NCI-H2227 treated with DMSO at 0.1 percent for 48 hours (cell line): ENCODE data around the gene CHD3.

ENCODE experiments used
- DNase-seq: peaks from one replicate; lab custom pipeline; 2025; lab: John Stamatoyannopoulos, UW

The CHD3 gene

DNA sequence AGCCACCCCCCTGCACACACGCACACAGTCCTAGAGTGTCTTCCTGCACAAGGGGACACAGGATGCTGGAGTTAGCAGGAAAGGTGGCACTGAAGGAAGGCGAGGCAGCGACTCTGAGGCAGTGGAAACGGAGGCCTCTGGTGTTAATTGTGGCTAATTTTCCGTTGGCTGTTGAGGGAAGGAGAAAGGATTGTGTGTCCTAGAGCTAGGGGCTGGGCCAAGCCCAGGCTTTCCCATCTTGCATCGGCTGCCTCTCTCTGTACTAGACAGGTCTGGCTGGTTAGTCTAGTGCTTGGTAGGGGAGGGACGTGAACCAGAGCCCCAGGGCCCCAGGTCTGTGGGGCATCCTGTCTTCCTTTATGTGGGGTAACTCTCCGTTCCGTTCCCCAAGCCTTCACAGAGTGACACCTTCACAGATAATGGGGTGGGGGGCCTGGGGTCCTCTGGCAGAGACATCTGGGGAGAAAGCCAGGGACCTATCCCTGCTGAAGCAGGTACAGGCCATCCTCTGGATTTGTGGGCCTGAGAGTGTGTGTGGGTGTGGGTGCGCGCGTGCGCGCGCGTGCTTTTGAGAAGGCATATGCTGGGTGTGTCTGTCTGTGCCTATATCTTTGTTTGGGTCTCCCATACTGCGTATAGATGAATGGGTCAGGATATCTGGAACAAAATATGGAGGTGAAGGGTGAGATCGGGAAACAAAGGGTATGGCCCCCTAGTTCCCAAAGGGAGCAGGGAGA is at the start of gene CHD3:
TSS of gene CHD3 (plus strand) at position 606 of the 737 bp plus-strand sequence. CDS start 212 bp downstream, outside the sequence.
- DNase-seq: no peak

DNA sequence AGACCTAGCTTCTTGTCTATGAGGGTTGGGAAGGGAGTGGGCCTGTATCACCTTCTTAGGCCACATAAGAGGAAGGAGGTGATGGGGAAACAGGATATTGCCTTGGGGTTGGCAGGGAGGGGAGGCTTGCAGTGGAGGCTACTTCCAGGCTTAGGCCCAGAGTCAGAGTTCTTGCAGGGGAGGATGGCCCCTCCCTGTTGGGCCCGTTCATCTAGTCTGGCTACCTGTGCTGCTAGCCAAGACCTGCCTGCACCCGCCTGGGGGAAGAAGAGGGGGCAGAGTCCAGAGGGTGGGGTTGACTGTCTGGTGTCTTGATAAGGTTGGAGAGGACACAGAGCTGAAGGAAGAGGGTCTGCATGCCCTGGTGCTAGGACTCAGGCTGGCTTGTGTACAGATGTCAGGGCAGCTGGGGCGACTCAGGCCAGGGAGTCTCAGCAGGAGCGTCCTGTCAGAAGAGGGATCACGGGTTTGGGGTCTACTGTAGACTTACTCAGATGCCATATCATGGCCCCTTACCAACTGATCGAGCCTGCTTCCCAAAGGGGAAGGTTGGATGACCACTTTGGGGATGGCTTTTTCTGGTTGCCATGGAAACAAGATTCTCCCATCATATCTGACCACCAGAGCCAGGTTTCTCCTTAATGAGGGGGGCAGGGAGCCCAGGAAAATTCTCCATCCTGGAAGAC is 49.3 kb upstream of the CHD3 start:
- DNase-seq: no peak

DNA sequence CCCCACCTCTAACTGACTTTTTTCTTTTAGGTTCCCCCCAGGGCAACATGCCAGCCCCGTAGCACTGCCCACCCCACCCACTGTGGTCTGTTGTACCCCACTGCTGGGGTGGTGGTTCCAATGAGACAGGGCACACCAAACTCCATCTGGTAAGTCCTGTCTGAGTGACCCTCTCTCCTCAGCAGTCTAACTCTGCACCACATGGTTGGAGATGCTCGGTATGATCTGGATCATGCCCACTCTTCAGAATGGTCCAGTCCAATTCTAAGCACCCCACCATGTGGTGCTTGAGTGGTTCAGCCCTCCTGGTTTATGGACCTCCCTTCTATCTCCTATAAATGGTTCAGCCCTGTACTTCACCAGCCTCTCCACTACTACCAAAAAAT is 48.7 kb upstream of the CHD3 start:
- DNase-seq: no peak

DNA sequence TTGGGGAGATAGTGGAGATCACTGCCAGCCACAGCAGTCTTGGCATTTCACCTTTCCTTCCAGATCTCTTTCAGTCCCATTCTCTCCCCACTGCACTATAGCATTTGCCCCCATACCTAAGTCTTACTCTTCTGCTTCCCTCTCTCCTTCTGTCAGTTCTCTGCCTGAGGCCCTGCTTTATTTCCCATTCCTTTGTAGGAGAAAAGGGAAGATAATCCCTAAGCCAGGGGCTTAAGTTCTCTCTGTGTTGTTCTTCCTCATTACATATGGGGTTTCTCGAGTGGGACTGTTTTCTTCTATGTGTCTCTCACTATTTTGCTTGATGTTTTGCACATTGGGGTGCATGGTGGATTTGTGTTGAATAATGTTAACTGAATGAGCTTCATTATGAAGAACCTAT is 48.1 kb upstream of the CHD3 start:
- DNase-seq: no peak

DNA sequence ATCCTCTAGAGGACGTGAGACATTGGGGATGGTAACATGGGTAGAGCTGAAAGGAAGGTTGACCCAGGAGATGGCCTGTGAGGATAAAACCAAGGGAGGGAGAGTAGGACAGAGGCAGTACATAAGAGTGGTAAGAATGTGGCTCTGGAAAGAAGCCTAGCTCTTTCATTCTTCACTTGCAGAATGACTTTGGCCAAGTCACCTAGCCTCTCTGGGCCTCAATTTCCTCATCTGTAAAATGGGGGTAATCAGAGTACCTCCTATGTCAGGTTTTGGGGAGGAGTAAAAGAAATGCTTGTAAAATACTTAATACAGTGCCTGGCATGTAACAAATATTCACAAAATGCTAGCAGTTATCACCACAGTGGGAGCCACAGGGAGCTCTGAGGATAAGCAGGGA is 47.7 kb upstream of the CHD3 start:
- no peak for DNase-seq

DNA sequence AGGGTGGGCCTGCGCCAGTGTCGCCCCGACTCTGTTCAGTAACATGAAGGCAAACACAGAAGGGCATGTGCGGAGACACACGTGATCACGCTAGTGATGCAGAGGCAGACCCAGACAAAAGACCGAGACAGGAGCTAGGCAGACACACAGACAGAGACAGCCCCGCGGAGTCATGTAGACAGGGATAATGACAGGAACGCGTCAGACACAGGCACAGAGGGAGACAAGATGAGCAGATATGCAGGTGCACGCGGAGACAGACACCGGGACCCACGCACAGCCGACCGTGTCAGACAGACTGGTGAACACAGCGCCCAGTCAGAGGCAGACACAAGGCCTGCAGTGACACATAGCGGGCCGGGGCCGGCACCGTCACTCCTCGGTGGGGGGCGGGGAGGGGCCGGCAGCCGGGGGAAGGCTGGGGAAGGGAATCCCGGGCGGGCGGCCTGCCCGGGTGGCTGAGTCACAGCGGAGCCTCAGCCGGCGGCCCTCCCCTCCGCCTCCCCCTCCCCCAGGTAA is 47.1 kb upstream of the CHD3 start:
- DNase-seq: peak; percentile 33

DNA sequence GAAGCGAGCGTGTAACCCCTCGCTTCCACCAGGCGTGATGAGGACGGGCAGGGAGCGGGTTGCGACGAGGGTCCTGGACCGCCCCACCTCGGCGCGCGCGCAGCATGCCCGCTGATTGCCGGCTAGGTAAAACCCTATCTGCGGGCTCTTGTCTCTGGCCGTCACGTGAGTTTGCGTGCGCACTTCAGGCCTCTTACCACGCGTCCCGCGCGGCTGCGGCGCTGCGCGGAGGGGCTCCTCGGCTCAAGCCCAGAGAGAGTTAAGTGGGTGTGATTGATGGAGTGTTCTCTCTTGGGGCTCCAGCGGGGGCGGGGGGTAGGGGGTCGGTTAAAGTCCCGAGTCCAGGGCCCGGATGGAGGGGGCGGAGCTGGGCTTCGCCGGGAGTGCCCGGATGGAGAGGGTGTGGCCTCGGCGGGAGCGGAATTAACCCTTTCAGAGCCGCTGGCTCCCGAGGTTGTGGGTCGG is 46.6 kb upstream of the CHD3 start:
- DNase-seq: peak; percentile 78

DNA sequence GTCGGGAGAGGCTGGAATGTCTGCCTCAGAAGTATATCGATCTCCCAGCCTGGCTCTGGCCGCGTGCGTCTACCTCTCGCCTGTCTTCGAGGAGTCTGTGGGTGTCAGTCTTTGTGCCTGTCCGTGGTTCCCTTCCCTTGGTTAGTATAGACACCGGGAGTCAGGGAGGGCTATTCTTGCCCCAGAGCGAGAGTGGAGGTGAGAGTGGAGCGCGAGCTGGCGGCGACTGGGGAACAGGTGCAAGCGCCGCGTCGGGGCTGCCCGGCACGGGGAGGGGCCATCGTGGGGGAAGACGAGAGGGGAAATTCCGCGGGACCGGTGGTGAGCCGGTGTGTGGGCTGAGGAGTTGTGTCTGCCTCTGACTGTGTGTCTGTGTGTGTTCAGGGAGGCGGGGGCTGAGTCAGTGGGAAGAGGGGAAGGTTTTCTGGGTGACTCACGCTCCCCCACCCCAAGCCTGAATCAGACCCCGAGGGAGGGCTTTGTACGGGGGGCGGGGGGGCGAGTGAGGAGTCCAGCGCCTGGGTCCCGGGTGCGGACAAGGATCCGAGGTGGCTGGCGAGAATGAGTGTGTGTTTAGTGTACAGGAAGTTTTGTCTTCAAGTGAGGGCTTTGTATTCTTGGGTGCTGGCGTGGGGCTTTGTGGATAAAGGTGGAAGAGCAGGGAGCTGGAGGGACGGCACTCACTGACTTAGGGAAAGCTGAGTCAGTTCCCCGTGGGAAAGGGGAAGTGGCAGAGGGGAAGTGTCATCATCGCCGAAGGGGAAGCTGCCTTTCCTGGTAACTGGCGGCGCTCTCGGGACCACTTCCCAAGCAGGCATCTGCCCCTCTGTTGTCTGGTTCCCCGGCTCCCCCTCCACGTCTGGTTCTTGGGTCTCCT is 46.0 kb upstream of the CHD3 start:
- peak; percentile 14 for DNase-seq

DNA sequence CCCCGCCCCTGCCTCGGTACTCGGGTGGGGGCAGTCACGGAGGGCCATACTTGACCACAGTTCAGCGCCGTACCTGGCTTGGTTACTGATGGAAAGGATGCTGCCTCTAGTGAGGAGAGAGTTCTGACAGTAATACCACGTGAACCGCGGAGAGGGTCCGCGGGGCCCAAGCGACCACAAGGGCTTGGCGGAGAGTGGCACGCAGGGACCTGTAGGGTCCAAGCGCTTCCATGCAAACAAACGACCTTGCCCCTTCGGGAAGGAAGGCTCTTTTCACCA is 45.4 kb upstream of the CHD3 start:
- DNase-seq: no peak

DNA sequence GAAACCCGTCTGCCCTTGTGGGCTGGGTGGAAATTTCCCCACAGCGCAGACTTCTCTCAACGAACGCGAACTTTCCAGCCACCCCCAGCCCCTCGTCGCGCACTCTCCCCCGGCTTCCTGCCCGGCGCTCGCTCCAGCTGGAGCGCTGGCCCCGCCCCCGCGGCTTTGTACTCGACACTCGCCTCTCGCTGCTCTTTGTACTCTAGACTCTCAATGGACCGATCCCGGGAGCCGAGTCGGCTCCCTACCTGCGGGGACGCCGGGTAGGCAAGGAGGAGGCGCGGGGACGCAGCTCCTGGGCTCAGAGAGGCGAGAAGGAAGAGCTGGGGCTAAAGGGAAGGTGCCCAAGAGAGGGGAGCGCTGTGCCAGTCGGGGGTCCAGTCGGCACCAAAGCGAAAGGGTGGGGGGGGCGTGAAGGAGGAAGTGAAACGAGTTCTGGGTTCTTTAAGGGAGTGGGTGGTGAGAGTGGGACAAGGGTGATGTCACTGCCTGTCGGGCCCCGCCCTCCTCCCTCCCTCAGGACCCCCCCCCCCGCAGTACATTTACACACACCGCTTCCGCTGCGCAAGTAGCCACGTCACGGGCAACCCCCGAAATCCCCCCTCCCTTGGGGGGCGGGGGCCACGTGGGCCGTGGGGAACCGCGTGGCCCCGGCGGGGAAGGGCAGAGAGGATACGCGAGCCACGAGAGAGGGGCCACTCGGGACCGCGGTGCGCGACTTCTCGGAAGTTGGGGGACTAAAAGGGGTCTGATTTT is 44.9 kb upstream of the CHD3 start:
- DNase-seq: peak; percentile 60

DNA sequence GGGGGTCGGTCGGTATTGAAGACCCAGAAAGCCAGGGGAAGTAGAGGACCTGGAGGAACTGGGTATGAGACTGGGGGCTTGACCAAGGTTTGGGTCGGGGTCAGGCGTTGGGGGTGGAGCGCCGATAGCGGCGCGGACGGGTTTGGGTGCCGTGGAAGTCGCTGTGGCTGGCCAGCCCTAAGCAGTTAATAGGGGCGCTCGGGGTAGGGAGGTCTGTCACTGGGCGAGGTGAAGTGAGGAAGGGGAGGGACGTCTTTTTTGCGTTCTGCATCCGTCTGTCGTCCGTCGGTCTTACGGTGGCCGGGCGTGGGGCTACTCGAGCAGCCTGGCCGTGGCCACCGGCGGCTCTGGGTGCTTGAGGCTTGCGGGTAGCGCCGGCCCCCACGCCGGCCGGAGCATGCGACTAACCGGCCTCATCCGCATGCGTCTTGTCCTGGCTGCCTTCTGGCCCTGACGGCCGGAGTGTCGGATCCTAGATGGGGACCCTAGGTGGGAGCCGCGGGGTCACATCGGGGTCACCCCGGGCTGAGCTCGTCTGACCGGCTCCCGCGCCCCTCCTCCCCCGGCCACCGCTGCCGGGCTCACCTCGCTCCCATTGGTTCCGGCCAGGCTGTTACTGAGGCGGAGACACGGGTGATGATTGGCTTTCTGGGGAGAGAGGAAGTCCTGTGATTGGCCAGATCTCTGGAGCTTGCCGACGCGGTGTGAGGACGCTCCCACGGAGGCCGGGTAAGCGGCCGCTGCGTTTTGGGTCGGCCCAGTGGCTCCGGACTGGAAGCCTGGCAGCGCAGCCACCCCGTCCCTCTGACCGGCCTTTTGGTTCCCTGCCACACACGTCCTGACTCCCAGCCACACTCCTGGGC is 44.1 kb upstream of the CHD3 start:
- DNase-seq: peak; percentile 74

DNA sequence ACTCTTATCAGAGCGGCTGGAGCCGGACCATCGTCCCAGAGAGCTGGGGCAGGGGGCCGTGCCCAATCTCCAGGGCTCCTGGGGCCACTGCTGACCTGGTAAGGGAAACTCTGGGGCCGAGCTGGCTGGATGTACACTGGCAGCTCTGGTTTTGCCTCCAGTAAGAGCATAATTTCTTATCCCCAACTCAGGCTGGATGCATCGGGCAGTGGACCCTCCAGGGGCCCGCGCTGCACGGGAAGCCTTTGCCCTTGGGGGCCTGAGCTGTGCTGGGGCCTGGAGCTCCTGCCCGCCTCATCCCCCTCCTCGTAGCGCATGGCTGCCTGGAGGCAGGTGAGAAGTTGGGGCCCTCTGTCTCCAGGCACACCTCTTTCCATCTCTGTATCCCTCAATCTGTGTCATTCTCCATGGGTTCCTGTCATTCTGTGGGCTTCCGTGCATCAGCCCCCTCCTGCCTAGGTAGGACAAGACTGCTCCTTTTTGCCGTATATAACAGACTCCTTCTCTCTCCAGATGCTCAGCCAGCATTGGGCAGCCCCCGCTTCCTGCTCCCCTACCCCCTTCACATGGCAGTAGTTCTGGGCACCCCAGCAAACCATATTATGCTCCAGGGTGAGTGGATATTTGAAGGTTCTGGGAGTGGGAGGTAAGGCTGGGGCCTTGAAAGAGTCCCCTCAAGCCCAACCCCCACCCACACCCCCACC is 43.1 kb upstream of the CHD3 start:
- no peak for DNase-seq

DNA sequence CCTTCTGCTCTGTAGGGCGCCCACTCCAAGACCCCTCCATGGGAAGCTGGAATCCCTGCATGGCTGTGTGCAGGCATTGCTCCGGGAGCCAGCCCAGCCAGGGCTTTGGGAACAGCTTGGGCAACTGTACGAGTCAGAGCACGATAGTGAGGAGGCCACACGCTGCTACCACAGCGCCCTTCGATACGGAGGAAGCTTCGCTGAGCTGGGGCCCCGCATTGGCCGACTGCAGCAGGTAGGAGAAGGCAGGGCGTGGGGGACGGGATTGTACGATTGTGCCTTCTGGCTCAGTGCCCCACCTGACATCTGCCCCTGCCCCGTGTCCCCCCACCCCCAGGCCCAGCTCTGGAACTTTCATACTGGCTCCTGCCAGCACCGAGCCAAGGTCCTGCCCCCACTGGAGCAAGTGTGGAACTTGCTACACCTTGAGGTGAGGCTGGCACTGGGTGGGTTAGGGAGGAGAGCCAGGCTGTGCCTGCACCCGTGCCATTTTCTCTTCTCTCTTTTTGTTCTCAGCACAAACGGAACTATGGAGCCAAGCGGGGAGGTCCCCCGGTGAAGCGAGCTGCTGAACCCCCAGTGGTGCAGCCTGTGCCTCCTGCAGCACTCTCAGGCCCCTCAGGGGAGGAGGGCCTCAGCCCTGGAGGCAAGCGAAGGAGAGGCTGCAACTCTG is 42.4 kb upstream of the CHD3 start:
- no peak for DNase-seq

DNA sequence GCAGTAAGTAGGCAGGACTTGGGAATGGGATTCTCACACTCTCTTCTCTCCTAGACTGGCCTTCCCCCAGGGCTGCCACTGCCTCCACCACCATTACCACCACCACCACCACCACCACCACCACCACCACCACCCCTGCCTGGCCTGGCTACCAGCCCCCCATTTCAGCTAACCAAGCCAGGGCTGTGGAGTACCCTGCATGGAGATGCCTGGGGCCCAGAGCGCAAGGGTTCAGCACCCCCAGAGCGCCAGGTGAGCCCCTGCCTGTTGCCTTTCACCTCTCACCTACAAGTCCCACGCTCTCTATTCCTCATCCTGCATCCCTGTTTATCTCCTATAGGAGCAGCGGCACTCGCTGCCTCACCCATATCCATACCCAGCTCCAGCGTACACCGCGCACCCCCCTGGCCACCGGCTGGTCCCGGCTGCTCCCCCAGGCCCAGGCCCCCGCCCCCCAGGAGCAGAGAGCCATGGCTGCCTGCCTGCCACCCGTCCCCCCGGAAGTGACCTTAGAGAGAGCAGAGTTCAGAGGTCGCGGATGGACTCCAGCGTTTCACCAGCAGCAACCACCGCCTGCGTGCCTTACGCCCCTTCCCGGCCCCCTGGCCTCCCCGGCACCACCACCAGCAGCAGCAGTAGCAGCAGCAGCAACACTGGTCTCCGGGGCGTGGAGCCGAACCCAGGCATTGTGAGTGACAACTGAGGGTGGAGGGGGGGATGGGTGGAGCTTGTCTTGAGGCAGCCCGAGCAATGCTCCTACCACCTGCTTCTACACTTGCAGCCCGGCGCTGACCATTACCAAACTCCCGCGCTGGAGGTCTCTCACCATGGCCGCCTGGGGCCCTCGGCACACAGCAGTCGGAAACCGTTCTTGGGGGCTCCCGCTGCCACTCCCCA is 41.6 kb upstream of the CHD3 start:
- DNase-seq: no peak

DNA sequence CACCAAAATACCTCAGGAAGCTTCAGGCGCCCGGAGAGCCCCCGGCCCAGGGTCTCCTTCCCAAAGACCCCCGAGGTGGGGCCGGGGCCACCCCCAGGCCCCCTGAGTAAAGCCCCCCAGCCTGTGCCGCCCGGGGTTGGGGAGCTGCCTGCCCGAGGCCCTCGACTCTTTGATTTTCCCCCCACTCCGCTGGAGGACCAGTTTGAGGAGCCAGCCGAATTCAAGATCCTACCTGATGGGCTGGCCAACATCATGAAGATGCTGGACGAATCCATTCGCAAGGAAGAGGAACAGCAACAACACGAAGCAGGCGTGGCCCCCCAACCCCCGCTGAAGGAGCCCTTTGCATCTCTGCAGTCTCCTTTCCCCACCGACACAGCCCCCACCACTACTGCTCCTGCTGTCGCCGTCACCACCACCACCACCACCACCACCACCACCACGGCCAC is 40.4 kb upstream of the CHD3 start:
- no peak for DNase-seq

DNA sequence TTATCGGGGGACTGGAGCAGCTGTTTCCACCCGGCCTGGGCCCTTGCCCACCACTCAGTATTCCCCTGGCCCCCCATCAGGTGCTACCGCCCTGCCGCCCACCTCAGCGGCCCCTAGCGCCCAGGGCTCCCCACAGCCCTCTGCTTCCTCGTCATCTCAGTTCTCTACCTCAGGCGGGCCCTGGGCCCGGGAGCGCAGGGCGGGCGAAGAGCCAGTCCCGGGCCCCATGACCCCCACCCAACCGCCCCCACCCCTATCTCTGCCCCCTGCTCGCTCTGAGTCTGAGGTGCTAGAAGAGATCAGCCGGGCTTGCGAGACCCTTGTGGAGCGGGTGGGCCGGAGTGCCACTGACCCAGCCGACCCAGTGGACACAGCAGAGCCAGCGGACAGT is 39.9 kb upstream of the CHD3 start:
- DNase-seq: no peak

DNA sequence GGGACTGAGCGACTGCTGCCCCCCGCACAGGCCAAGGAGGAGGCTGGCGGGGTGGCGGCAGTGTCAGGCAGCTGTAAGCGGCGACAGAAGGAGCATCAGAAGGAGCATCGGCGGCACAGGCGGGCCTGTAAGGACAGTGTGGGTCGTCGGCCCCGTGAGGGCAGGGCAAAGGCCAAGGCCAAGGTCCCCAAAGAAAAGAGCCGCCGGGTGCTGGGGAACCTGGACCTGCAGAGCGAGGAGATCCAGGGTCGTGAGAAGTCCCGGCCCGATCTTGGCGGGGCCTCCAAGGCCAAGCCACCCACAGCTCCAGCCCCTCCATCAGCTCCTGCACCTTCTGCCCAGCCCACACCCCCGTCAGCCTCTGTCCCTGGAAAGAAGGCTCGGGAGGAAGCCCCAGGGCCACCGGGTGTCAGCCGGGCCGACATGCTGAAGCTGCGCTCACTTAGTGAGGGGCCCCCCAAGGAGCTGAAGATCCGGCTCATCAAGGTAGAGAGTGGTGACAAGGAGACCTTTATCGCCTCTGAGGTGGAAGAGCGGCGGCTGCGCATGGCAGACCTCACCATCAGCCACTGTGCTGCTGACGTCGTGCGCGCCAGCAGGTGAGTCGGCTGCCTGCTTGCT is 39.3 kb upstream of the CHD3 start:
- DNase-seq: no peak
